ENCODE results near the gene TOX4.
A peak's percentile ranks its signal among the peaks of the same experiment; 100 is the strongest.
"Not testable (repeated sequence)": the region's sequence is repeated elsewhere in the genome, so short reads cannot be mapped to it uniquely, and the experiment has no call there.

The TOX4 gene

GRCh38 chr14:21476925-21477681, at the start of gene TOX4, which contains the start of gene RAB2B:
Gene TOX4, plus strand, starts transcription at chr14:21477195. Its CDS starts 84 bp downstream, at chr14:21477279.
Gene RAB2B, minus strand, starts transcription at chr14:21476959. Its CDS starts 87 bp downstream, at chr14:21476872.
- in situ Hi-C loops (cut with MboI; ENCODE audit: low pct_unique_long_range_greater_than_20kb, low sequenced_read_pairs) = no loop called here
- DNase-seq = peak; percentile 99

GRCh38 chr14:21428930-21429329, 48.1 kb upstream of the TOX4 start:
- in situ Hi-C loops (cut with MboI; ENCODE audit: low pct_unique_long_range_greater_than_20kb, low sequenced_read_pairs) = no loop called here
- DNase-seq = no peak

- in situ Hi-C loops (cut with MboI; ENCODE audit: low pct_unique_long_range_greater_than_20kb, low sequenced_read_pairs) = no loop called here
- no peak for DNase-seq
Observed at GRCh38 chr14:21431126-21431525, 45.9 kb upstream of the TOX4 start.

GRCh38 chr14:21436567-21437062, 40.4 kb upstream of the TOX4 start:
- in situ Hi-C loops (cut with MboI; ENCODE audit: low pct_unique_long_range_greater_than_20kb, low sequenced_read_pairs) = no loop called here
- peak; percentile 15 for DNase-seq

- in situ Hi-C loops (cut with MboI; ENCODE audit: low pct_unique_long_range_greater_than_20kb, low sequenced_read_pairs) = no loop called here
- peak; percentile 99 for DNase-seq
Observed at GRCh38 chr14:21437063-21437901, 39.7 kb upstream of the TOX4 start.

- in situ Hi-C loops (cut with MboI; ENCODE audit: low pct_unique_long_range_greater_than_20kb, low sequenced_read_pairs) = no loop called here
- peak; percentile 44 for DNase-seq
Observed at GRCh38 chr14:21440859-21441258, 36.1 kb upstream of the TOX4 start.

GRCh38 chr14:21442657-21443056, 34.3 kb upstream of the TOX4 start:
- in situ Hi-C loops (cut with MboI; ENCODE audit: low pct_unique_long_range_greater_than_20kb, low sequenced_read_pairs); DNase-seq: not testable (repeated sequence)

- no peak for DNase-seq
- in situ Hi-C loops (cut with MboI; ENCODE audit: low pct_unique_long_range_greater_than_20kb, low sequenced_read_pairs) = no loop called here
Observed at GRCh38 chr14:21449899-21450216, 27.1 kb upstream of the TOX4 start.

GRCh38 chr14:21454843-21455544, 22.0 kb upstream of the TOX4 start:
- in situ Hi-C loops (cut with MboI; ENCODE audit: low pct_unique_long_range_greater_than_20kb, low sequenced_read_pairs) = no loop called here
- no peak for DNase-seq

- in situ Hi-C loops (cut with MboI; ENCODE audit: low pct_unique_long_range_greater_than_20kb, low sequenced_read_pairs) = no loop called here
- DNase-seq = no peak
Observed at GRCh38 chr14:21455592-21455911, 21.4 kb upstream of the TOX4 start.

- in situ Hi-C loops (cut with MboI; ENCODE audit: low pct_unique_long_range_greater_than_20kb, low sequenced_read_pairs) = no loop called here
- DNase-seq = peak; percentile 100
Observed at GRCh38 chr14:21455912-21456667, 20.9 kb upstream of the TOX4 start, which contains the start of gene CHD8. Gene CHD8, minus strand, starts transcription at chr14:21456123. Its CDS starts 24,480 bp downstream, at chr14:21431643.

GRCh38 chr14:21467616-21468015, 9.4 kb upstream of the TOX4 start:
- no peak for DNase-seq
- in situ Hi-C loops (cut with MboI; ENCODE audit: low pct_unique_long_range_greater_than_20kb, low sequenced_read_pairs) = no loop called here

- in situ Hi-C loops (cut with MboI; ENCODE audit: low pct_unique_long_range_greater_than_20kb, low sequenced_read_pairs) = no loop called here
- DNase-seq = no peak
Observed at GRCh38 chr14:21475767-21476522, 1.1 kb upstream of the TOX4 start.

- in situ Hi-C loops (cut with MboI; ENCODE audit: low pct_unique_long_range_greater_than_20kb, low sequenced_read_pairs) = no loop called here
- DNase-seq = no peak
Observed at GRCh38 chr14:21476523-21476924, 471 bp upstream of the TOX4 start.

GRCh38 chr14:21486640-21487087, 9.7 kb downstream of the TOX4 start:
- in situ Hi-C loops (cut with MboI; ENCODE audit: low pct_unique_long_range_greater_than_20kb, low sequenced_read_pairs) = no loop called here
- DNase-seq = no peak

- no peak for DNase-seq
Observed at GRCh38 chr14:21494902-21495762, 18.1 kb downstream of the TOX4 start.

GRCh38 chr14:21496453-21496852, 19.5 kb downstream of the TOX4 start:
- DNase-seq = no peak
- in situ Hi-C loops (cut with MboI; ENCODE audit: low pct_unique_long_range_greater_than_20kb, low sequenced_read_pairs) = no loop called here

More at GRCh38 chr14:21494902-21495762, 18.1 kb downstream of the TOX4 start:
- in situ Hi-C loops (cut with MboI; ENCODE audit: low pct_unique_long_range_greater_than_20kb, low sequenced_read_pairs) = no loop called here
